CD14-positive monocyte (primary cell): ENCODE results near the gene OR5V1. TPM values are rescaled to one million over a fixed set of nuclear protein-coding genes. Genes with fewer than 3 reads are reported as not detected.

Source experiments
- DNase-seq, 3 donors: peaks; one replicate each; pipeline ENCODE4 v3.0.0-alpha.2; 2011 to 2022
- H2AFZ ChIP-seq: 2 replicates; pipeline ENCODE4 v1.6.0; 2012; ENCODE audit warnings: mild to moderate bottlenecking, low read depth, low read length, inconsistent platforms; ENCODE audit not compliant: insufficient read depth, poor library complexity, severe bottlenecking
- H3K27ac ChIP-seq, 2 donors: 1 replicate in 1 of 2; 2 replicates in 1 of 2; pipeline ENCODE4 v1.5.1; 2012 to 2013; ENCODE audit warnings: low read length in 2 of 2, control low read depth in 1 of 2, inconsistent platforms in 1 of 2, low read depth in 1 of 2, mild to moderate bottlenecking in 1 of 2
- H3K27me3 ChIP-seq, 2 donors: one replicate each; pipeline versions ENCODE4 v1.6.0 to v1.6.1; 2011 to 2013; ENCODE audit warnings: low read length in 2 of 2; ENCODE audit not compliant: control insufficient read depth in 2 of 2, insufficient read depth in 2 of 2
- H3K36me3 ChIP-seq, 2 donors: replicated peaks in 1 of 2; 1 replicate in 1 of 2; 2 replicates in 1 of 2; pipeline versions ENCODE4 v1.5.1 to v1.6.1; 2012 to 2013; ENCODE audit warnings: low read length in 2 of 2, control low read depth in 1 of 2, inconsistent platforms in 1 of 2, mild to moderate bottlenecking in 1 of 2; ENCODE audit not compliant: insufficient read depth in 2 of 2, control insufficient read depth in 1 of 2
- H3K4me1 ChIP-seq, 2 donors: 1 replicate in 1 of 2; 2 replicates in 1 of 2; pipeline versions ENCODE4 v1.5.1 to v1.6.1; 2012 to 2013; ENCODE audit warnings: low read length in 2 of 2, control low read depth in 1 of 2, inconsistent platforms in 1 of 2, mild to moderate bottlenecking in 1 of 2, moderate library complexity in 1 of 2; ENCODE audit not compliant: insufficient read depth in 2 of 2, control insufficient read depth in 1 of 2
- H3K4me2 ChIP-seq: replicated peaks from 2 replicates; pipeline ENCODE3; 2012; ENCODE audit warnings: low read length, moderate library complexity, mild to moderate bottlenecking; ENCODE audit not compliant: poor library complexity, severe bottlenecking; ENCODE audit errors: extremely low read depth
- H3K4me3 ChIP-seq, 3 experiments: fragments of 200-600 bp in 1 of 3; sonication (generic) in 1 of 3; replicated peaks in 1 of 3; 1 replicate in 2 of 3; 2 replicates in 1 of 3; pipeline ENCODE4 v1.5.1; 2011 to 2013; ENCODE audit warnings: low read length in 3 of 3, mild to moderate bottlenecking in 3 of 3, control low read depth in 2 of 3, low read depth in 2 of 3, inconsistent platforms in 1 of 3, moderate library complexity in 1 of 3
- H3K79me2 ChIP-seq: 2 replicates; pipeline ENCODE4 v1.6.0; 2012; ENCODE audit warnings: mild to moderate bottlenecking, control low read depth, inconsistent platforms, low read length, moderate library complexity; ENCODE audit not compliant: insufficient read depth
- H3K9ac ChIP-seq: 2 replicates; pipeline ENCODE4 v1.6.0; 2017; ENCODE audit warnings: low read length, mild to moderate bottlenecking; ENCODE audit not compliant: insufficient read depth, poor library complexity, severe bottlenecking
- H3K9me3 ChIP-seq, 2 donors: replicated peaks in 1 of 2; 1 replicate in 1 of 2; 2 replicates in 1 of 2; pipeline versions ENCODE4 v1.5.1 to v1.6.1; 2012 to 2013; ENCODE audit warnings: low read length in 2 of 2, control low read depth in 1 of 2; ENCODE audit not compliant: control insufficient read depth in 1 of 2, insufficient read depth in 1 of 2
- H4K20me1 ChIP-seq: 2 replicates; pipeline ENCODE4 v1.6.0; 2012; ENCODE audit warnings: mild to moderate bottlenecking, low read length, control low read depth, moderate library complexity; ENCODE audit not compliant: insufficient read depth
- H3K27ac Mint-ChIP-seq, 7 donors: one replicate each; pipeline ENCODE4 v1.8.0; 2020; ENCODE audit warnings: mild to moderate bottlenecking in 7 of 7, mixed read lengths in 7 of 7, moderate library complexity in 6 of 7, inconsistent platforms in 2 of 7
- H3K27me3 Mint-ChIP-seq, 3 donors: one replicate each; pipeline ENCODE4 v1.8.0; 2021 to 2022; ENCODE audit warnings: low read depth in 3 of 3, mild to moderate bottlenecking in 3 of 3, mixed read lengths in 3 of 3, moderate library complexity in 3 of 3, inconsistent platforms in 1 of 3
- H3K36me3 Mint-ChIP-seq, 2 donors: one replicate each; pipeline ENCODE4 v1.8.0; 2020; ENCODE audit warnings: mixed read lengths in 2 of 2, inconsistent platforms in 1 of 2, mild to moderate bottlenecking in 1 of 2
- H3K4me1 Mint-ChIP-seq: one replicate; pipeline ENCODE4 v1.8.0; 2020; ENCODE audit warnings: mild to moderate bottlenecking, mixed read lengths
- H3K4me3 Mint-ChIP-seq, 2 donors: one replicate each; pipeline ENCODE4 v1.8.0; 2020; ENCODE audit warnings: mild to moderate bottlenecking in 2 of 2, mixed read lengths in 2 of 2, moderate library complexity in 1 of 2
- H3K9me3 Mint-ChIP-seq, 7 donors: one replicate each; pipeline ENCODE4 v1.8.0; 2020 to 2022; ENCODE audit warnings: mixed read lengths in 7 of 7, mild to moderate bottlenecking in 6 of 7, moderate library complexity in 6 of 7, inconsistent platforms in 2 of 7
- CTCF ChIP-seq: fragments of 200-600 bp; IDR thresholded peaks from one replicate; pipeline ENCODE4 v1.8.0; 2022; ENCODE audit warnings: antibody characterized with exemption, mild to moderate bottlenecking
- WGBS: methylation state at CpG from one replicate; pipeline ENCODE4 v1.1.5; 2013; ENCODE audit warnings: missing lambda C conversion rate; ENCODE audit not compliant: insufficient coverage; 5-methylcytosine and 5-hydroxymethylcytosine counted together
- intact Hi-C, 2 donors: fragments of 100-400 bp; cut with micrococcal nuclease; formaldehyde crosslinking; loops; one replicate each; pipeline versions ENCODE4 v1.15.0 to v1.15.1; 2023
- polyA plus RNA-seq, 3 donors: library from polyadenylated mRNA; depleted of rRNA in 1 of 3; unstranded in 2 of 3; stranded (reverse) in 1 of 3; fragments of 300-500 nt in 2 of 3; fragments of >200 nt in 1 of 3; fragmentation: Illumina TruSeq in 2 of 3; gene quantifications; 1 replicate in 2 of 3; 2 replicates in 1 of 3; pipeline ENCODE4 v1.2.3, GENCODE V29; 2012 to 2021

OR5V1 gene
- polyA plus RNA-seq, 3 donors: not detected

- Mint-ChIP-seq H3K9me3 (peaks cover 0 to 3% (median 0%) of the 10 kb centered on the region in 7 donors), H3K4me1 (no peaks in the 10 kb centered on the region), H3K4me3 (no peak overlapping the region), H3K27me3 (peaks cover 0 to 3% (median 2%) of the 10 kb centered on the region in 3 donors), H3K27ac (no peak overlapping the region), H3K36me3 (no peaks in the 10 kb centered on the region)
- no peak overlapping the region for H2AFZ ChIP-seq
- no CpG with 5 or more reads among the region's 2 CpGs for WGBS
- H3K4me1 ChIP-seq: no peaks in the 10 kb centered on the region
- no peaks in the 10 kb centered on the region for H3K79me2 ChIP-seq
- H3K36me3 ChIP-seq: no peaks in the 10 kb centered on the region
- no peaks in the 10 kb centered on the region for H3K27me3 ChIP-seq
- no peak overlapping the region for H3K4me3 ChIP-seq
- no peaks in the 10 kb centered on the region for H4K20me1 ChIP-seq
- H3K27ac ChIP-seq: no peak overlapping the region
- H3K9ac ChIP-seq: no peak overlapping the region
- no peak for TF ChIP-seq CTCF
- intact Hi-C loops: no loop called here
- H3K4me2 ChIP-seq: no peak overlapping the region
- DNase-seq: no peak
- H3K9me3 ChIP-seq: no peaks in the 10 kb centered on the region
These were observed 48.7 kb downstream of the OR5V1 start for GRCh38 chr6:29319931-29320330.

Other genes starting within 250 kb of the OR5V1 start
- not detected for gene OR2J2, start 198.0 kb downstream of the OR5V1 start, polyA plus RNA-seq
- gene OR14J1, start 67.2 kb downstream of the OR5V1 start, polyA plus RNA-seq: not detected
- not detected for gene OR12D3, start 6.4 kb upstream of the OR5V1 start, polyA plus RNA-seq
- not detected for gene OR12D2, start 26.8 kb upstream of the OR5V1 start, polyA plus RNA-seq
- not detected for gene OR12D1, start 46.1 kb upstream of the OR5V1 start, polyA plus RNA-seq
- gene OR10C1, start 70.4 kb upstream of the OR5V1 start, polyA plus RNA-seq: not detected
- gene OR11A1, start 88.2 kb upstream of the OR5V1 start, polyA plus RNA-seq: not detected
- not detected for gene OR2H1, start 88.3 kb upstream of the OR5V1 start, polyA plus RNA-seq
- gene MAS1L, start 119.1 kb upstream of the OR5V1 start, polyA plus RNA-seq: not detected
- gene UBD, start 190.9 kb upstream of the OR5V1 start, polyA plus RNA-seq: under 1 TPM in 1 of 3 donors, not detected in 2; 0.15 TPM
- gene OR2H2, start 216.3 kb upstream of the OR5V1 start, polyA plus RNA-seq: not detected